GM19238 (cell line): Measurements from ENCODE around the gene MFRP.

Experiments used
- DNase-seq: peaks from one replicate; pipeline ENCODE4 v3.0.0; 2011; ENCODE audit warnings: low spot score; ENCODE audit not compliant: insufficient read length

Gene MFRP

GRCh38 chr11:119359365-119360214 is 13.1 kb upstream of the MFRP start:
- DNase-seq = no peak

DNA sequence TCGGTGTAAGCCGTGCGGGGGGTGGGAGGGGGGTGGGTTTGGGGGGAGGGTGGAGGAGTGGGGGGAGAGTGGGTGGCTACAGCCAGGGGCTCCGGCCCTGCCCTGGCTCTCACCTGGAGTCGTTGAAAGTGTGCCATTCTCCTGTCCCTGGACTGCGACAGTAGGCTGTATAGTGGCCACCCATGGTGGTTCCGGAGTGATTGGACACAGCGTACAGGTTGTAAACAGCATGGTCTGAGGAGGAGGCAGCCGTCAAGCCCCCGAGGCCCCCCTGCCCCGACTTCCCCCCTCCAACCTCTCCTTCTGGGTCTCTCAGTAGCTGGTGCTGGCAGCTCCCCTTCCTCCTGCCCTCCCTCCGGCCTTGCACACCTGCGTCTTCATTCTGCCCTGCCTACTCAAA is 10.6 kb upstream of the MFRP start:
- DNase-seq = no peak

GRCh38 chr11:119356349-119357031 is 10.0 kb upstream of the MFRP start:
- DNase-seq = peak; percentile 86

- DNase-seq = no peak
Observed at GRCh38 chr11:119355091-119355843, 8.8 kb upstream of the MFRP start.

DNA sequence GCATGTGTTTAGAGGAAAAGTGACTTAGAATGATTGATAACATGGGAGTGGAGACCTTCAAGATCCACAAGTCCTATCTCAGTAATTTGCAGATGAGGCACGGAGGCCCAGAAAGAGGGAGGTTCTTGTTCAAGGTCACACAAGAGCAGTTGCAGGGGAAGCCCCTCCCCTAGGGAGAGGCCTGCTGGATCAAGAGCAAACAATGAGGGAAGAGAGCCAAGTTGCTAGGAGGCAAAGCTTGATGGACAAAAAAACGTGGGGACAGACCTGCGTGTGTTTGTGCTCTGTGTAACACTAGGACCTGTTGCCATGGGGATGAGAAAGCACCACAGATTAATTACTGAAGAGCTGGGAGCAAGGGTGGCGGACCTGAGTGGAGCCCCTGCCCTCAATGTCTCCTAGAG is 6.4 kb upstream of the MFRP start:
- no peak for DNase-seq

DNA sequence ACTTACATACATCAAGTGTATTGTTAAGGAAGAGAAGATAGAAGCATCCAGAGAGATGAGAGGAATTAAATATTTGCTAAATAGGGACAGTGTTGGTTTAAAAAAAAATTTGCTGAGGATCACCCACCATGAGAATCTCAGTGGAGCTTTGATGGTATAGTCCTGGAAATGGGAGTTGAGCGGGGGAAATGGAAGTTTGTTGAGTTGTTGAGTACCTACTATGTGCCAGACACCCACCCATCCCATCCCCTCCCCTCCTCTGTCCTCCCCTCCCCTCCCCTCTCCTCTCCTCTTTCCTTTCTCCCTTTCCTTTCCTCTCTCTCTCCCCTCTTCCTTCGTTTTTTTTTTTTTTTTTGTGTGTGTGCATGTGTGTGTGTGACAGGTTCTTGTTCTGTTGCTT is 4.7 kb upstream of the MFRP start:
- DNase-seq = no peak

GRCh38 chr11:119350302-119350701 is 3.8 kb upstream of the MFRP start:
- DNase-seq = no peak

DNA sequence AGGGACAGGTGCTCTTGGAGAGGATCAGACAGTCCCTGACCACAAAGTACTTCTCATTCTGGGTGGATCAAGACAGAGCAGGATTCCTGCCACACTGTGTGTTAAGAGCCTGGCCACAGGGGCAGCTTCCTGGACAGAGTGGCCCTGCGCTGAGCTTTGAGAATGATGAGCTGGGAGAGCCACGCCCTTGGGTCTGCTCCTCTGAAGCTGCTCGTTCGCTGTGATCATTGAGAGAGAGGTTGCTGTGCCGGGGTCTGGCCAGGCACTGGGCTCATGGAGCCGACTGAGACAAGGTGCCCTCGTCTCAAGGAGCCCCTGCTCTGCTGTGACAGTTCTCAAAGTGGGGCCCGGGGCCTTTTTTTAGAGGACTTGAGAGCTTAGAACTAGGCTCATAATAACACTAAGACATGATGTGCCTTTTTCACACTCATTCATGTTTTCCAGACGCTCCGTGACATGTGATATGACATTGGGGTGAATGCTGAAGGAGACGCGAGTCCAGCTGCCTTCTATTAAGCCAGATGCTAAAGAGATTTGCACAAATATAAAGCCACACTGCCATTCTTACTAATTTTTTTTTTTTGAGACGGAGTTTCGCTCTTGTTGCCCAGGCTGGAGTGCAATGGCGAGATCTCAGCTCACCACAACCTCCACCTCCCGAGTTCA is 1.6 kb upstream of the MFRP start:
- DNase-seq = no peak

DNA sequence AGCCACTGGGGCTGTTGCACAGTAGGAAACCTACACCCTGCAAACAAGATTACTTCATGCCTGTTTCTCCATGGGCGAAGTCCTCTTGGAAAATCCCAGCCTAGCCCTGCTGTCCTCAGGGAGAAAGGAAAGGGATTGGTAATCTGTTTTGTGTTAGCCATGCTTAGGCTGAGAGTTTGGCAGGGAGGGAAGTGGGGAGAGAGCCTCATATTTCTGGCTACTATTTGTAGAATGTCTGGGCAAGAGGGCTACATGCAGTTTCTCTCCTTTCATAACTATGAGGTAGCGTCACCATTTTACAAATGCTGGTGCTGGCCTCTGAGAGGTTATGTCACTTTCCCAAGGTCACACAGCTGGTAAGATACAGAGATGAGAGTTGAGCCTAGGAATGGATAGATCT is 737 bp upstream of the MFRP start:
- DNase-seq = no peak

GRCh38 chr11:119345685-119346084 is 820 bp downstream of the MFRP start:
- no peak for DNase-seq

- no peak for DNase-seq
Observed at GRCh38 chr11:119344291-119345010, 2.1 kb downstream of the MFRP start.

DNA sequence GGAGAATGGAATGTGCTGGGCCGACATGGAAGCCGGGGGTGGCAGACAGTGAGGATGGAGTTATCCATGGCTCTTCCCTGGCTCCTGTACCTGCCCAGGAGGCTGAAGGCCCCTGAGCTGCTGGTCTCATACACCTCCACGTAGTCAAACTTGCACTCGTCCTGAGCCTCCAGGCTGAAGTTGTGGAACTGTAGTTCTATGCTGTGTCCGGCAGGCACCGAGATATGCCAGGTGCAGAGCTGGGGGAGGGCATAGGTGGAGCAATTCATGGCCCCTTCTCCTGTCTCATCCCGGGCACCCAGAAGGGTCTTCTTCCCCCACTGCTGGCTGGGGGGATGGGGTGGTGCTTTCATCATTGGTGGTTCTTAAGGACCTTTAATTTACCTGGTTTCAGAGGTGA is 2.8 kb downstream of the MFRP start:
- DNase-seq = no peak

DNA sequence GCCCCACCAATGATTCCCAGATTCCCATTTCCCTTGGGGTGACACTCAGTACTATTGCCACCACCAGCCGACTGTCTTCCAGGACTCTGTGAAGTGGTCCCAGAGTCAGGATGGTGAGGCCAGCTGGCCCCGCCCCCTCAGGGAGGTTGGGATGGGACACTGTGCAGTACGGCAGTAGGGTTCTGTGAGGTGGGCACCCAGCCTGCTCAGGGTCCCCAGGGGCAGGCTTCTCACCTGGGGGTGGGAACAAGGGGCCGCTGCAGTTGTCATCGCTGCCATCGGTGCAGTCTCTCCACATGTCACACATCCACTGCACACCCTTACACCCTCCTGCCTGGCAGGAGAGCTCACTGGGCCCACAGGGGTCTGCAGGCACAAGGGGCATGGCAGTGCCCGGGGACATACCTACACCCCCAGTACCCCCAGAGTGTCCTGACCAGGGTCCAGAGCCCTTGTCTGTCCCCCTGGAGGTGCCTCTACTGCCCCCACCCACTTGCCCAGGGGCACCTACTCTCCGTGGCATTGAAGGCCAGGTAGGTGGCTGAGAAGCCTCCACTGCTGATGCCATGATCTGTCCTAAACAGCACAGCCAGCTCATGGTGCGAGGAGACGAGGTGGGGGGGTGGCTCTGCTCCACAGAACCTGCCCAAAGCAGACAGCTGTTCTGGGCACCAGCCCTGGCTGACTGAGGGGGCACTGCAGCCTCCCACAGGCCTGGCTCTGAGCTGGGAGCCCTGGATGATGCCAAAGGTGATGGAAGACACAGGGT is 4.0 kb downstream of the MFRP start:
- no peak for DNase-seq

GRCh38 chr11:119342023-119342300 is 4.5 kb downstream of the MFRP start:
- DNase-seq = no peak

- no peak for DNase-seq
Observed at GRCh38 chr11:119341222-119342022, 5.1 kb downstream of the MFRP start.

- no peak for DNase-seq
Observed at GRCh38 chr11:119340335-119341221, 5.9 kb downstream of the MFRP start, which contains the start of gene C1QTNF5. C1QTNF5 (minus strand) TSS chr11:119340883; CDS start chr11:119340397, 486 bp downstream.

GRCh38 chr11:119339589-119340334 is 6.7 kb downstream of the MFRP start:
- DNase-seq = no peak
